Esophagus squamous epithelium (tissue), 4 donors: Measurements from ENCODE around the gene MFNG.

Experiments
- POLR2A ChIP-seq, 4 donors: fragments of 450-650 bp; IDR thresholded peaks; one replicate each; pipeline ENCODE4 v1.6.1; 2017; ENCODE audit warnings: antibody characterized with exemption in 4 of 4, mild to moderate bottlenecking in 4 of 4, moderate library complexity in 3 of 4
- TF ChIP-seq, protein P1 (sequence below), 6 experiments: fragments of 450-650 bp in 4 of 6; fragments of 200-600 bp in 2 of 6; sonication (generic) in 2 of 6; IDR thresholded peaks; one replicate each; pipeline ENCODE4 v1.5.1; 2016 to 2019; ENCODE audit warnings: antibody characterized with exemption in 6 of 6, mild to moderate bottlenecking in 4 of 6, moderate library complexity in 4 of 6

DNA sequence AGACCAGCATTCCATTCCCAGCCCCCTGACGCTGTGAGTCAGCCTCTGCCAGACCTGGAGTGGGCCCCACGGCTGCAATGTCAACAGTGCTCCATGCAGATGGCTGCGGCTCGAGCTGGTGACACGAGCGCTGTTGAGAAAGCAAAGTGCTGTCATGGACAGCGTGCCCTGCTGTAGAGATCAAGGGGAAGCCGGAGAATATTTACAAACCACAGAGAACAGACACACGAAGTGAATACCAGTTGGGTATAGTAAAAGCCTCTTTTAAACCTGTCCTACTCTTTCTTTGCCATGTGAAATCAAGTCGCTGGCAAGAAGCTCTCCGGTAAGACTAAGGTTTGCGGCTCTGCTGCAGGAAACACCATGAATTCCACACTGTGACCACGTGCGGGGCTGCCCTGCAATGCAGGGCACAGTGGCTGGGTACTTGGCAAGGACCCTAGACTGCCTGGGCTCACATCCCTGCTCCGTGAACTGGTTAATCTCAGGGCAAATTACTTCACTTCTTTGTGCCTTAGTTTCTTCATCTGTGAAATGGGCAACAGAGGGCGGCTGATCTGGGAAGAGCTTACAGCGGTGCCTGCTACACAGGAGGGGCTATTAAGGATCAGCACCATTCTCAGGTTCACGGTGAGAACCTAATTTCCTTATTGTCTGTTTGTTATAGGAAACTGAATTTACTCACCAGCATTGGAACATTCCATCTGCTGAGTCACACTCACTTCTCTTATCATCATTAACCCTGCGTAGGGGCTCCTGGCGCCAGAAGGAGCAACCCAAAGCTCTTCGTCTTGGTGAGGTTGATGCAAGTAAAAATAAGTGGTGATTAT is 31.1 kb downstream of the MFNG start:
- TF ChIP-seq, protein P1, sequence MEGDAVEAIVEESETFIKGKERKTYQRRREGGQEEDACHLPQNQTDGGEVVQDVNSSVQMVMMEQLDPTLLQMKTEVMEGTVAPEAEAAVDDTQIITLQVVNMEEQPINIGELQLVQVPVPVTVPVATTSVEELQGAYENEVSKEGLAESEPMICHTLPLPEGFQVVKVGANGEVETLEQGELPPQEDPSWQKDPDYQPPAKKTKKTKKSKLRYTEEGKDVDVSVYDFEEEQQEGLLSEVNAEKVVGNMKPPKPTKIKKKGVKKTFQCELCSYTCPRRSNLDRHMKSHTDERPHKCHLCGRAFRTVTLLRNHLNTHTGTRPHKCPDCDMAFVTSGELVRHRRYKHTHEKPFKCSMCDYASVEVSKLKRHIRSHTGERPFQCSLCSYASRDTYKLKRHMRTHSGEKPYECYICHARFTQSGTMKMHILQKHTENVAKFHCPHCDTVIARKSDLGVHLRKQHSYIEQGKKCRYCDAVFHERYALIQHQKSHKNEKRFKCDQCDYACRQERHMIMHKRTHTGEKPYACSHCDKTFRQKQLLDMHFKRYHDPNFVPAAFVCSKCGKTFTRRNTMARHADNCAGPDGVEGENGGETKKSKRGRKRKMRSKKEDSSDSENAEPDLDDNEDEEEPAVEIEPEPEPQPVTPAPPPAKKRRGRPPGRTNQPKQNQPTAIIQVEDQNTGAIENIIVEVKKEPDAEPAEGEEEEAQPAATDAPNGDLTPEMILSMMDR (IDR thresholded peaks at IDR 0.05), result no peak
- no peak for TF ChIP-seq POLR2A (IDR thresholded peaks at IDR 0.05)
